Aortic smooth muscle cell (primary cell): ENCODE results near the gene ZNF723. TPM values are rescaled to one million over a fixed set of nuclear protein-coding genes. Genes with fewer than 3 reads are reported as not detected.

Experiments used
- total RNA-seq: library from RNA; depleted of rRNA; stranded (reverse); fragments of >200 nt; gene quantifications from 2 replicates; pipeline ENCODE4 v1.2.3, GENCODE V29; 2014

The ZNF723 gene
- total RNA-seq, result not detected in 2 replicates

GRCh38 chr19:22832031-22832762, at the start of gene ZNF723:
ZNF723 (plus strand) TSS chr19:22832291; CDS start chr19:22832380, 89 bp downstream.

GRCh38 chr19:22783651-22784410, 48.3 kb upstream of the ZNF723 start, which contains the start of gene ZNF99:
ZNF99 (minus strand) TSS chr19:22784151; CDS start chr19:22784016, 135 bp downstream.

Other genes with a start within 250 kb of the ZNF723 start
- 0.19 and 0.53 TPM in 2 replicates for gene ZNF492, start 198.0 kb upstream of the ZNF723 start, total RNA-seq
- gene ZNF99, start 48.1 kb upstream of the ZNF723 start, total RNA-seq, result not detected in 2 replicates
- gene ZNF728, start 170.9 kb downstream of the ZNF723 start, total RNA-seq, result 0.40 and 0.62 TPM in 2 replicates